ENCODE results near the gene TMEM39B.

- TF ChIP-seq CTCF (conservative IDR thresholded peaks at IDR 0.05; ENCODE audit: low read depth, low read length) (no peak), RCOR1 (IDR thresholded peaks at IDR 0.05; ENCODE audit: insufficient replicate concordance, low read length) (no peak), RFX5 (IDR thresholded peaks at IDR 0.05; ENCODE audit: low read depth, low read length) (no peak), POLR2A (IDR thresholded peaks at IDR 0.05; ENCODE audit: low read depth, low read length) (no peak), SMC3 (IDR thresholded peaks at IDR 0.05; ENCODE audit: low read depth, low read length) (0 out of 2 replicates have a peak, but pooled peaks have one; percentile 1), CEBPB (IDR thresholded peaks at IDR 0.05; ENCODE audit: low read depth, low read length) (no peak), RAD21 (IDR thresholded peaks at IDR 0.05; ENCODE audit: low read length) (peak; percentile 18; the same call in 1 of the 2 replicates), MAZ (IDR thresholded peaks at IDR 0.05; ENCODE audit: borderline replicate concordance, low read depth, low read length) (peak; percentile 42; the same call in 1 of the 2 replicates), NFE2L2 (IDR thresholded peaks at IDR 0.05; ENCODE audit: low read depth, low read length) (no peak), FOS (IDR thresholded peaks at IDR 0.05; ENCODE audit: low read depth, low read length) (no peak)
These were observed 749 bp upstream of the TMEM39B start for GRCh38 chr1:32071758-32072621.

Data from IMR-90 (cell line).